GM13977 (cell line): Measurements from ENCODE around the gene WFIKKN1.

Experiments
- DNase-seq: peaks from one replicate; pipeline ENCODE4 v3.0.0; 2012; ENCODE audit warnings: low spot score
- in situ Hi-C: fragments of 300-500 bp; cut with MboI; formaldehyde crosslinking; loops from one replicate; pipeline ENCODE4 v1.12.0; 2022; ENCODE audit warnings: low sequenced_read_pairs, low pct_unique_long_range_greater_than_20kb, mixed read lengths, inconsistent platforms; ENCODE audit not compliant: unreplicated experiment
- TF ChIP-seq, protein P1 (sequence below): IDR thresholded peaks from 2 replicates; pipeline ENCODE4 v1.5.1; 2012; ENCODE audit warnings: mild to moderate bottlenecking, control low read depth; ENCODE audit not compliant: insufficient read depth; ENCODE audit errors: extremely low read depth, missing control alignments

Gene WFIKKN1

DNA sequence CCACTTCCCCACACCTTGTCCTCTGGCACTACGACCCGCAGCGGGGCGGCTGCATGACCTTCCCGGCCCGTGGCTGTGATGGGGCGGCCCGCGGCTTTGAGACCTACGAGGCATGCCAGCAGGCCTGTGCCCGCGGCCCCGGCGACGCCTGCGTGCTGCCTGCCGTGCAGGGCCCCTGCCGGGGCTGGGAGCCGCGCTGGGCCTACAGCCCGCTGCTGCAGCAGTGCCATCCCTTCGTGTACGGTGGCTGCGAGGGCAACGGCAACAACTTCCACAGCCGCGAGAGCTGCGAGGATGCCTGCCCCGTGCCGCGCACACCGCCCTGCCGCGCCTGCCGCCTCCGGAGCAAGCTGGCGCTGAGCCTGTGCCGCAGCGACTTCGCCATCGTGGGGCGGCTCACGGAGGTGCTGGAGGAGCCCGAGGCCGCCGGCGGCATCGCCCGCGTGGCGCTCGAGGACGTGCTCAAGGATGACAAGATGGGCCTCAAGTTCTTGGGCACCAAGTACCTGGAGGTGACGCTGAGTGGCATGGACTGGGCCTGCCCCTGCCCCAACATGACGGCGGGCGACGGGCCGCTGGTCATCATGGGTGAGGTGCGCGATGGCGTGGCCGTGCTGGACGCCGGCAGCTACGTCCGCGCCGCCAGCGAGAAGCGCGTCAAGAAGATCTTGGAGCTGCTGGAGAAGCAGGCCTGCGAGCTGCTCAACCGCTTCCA is 2.7 kb downstream of the WFIKKN1 start:
- TF ChIP-seq, protein P1, sequence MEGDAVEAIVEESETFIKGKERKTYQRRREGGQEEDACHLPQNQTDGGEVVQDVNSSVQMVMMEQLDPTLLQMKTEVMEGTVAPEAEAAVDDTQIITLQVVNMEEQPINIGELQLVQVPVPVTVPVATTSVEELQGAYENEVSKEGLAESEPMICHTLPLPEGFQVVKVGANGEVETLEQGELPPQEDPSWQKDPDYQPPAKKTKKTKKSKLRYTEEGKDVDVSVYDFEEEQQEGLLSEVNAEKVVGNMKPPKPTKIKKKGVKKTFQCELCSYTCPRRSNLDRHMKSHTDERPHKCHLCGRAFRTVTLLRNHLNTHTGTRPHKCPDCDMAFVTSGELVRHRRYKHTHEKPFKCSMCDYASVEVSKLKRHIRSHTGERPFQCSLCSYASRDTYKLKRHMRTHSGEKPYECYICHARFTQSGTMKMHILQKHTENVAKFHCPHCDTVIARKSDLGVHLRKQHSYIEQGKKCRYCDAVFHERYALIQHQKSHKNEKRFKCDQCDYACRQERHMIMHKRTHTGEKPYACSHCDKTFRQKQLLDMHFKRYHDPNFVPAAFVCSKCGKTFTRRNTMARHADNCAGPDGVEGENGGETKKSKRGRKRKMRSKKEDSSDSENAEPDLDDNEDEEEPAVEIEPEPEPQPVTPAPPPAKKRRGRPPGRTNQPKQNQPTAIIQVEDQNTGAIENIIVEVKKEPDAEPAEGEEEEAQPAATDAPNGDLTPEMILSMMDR: no peak
- DNase-seq: no peak
- in situ Hi-C loops: no loop called here

DNA sequence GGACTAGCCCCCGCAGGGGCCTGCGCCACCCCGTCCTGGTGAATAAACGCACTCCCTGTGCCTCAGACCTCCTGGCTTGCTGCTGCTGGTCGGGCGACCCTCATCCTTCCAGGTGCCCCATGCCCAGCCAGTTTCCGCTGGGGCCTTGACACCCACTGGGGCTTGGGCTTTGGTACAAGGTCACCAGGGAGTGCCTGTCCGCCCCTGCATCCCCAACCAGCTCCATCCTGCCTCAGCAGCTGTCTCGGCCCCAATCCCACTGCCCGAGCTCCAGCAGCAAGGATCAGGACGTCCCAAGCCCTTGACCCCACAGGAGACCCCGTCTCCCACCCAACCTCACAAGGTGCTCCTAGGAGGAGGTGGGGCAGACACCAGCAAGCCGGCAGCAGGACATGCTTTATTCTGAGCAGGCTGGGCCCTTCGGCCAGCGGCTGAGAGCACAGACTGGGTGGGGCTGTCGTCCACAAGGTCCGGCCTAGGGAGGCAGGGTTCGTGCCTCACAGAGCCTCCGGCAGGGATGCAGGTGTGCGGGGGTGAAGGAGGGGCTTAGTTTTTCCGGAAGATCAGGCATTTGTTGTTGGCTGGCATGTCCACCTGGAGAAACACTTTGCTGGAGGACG is 3.4 kb downstream of the WFIKKN1 start:
- in situ Hi-C loops: no loop called here
- TF ChIP-seq, protein P1: no peak
- no peak for DNase-seq

DNA sequence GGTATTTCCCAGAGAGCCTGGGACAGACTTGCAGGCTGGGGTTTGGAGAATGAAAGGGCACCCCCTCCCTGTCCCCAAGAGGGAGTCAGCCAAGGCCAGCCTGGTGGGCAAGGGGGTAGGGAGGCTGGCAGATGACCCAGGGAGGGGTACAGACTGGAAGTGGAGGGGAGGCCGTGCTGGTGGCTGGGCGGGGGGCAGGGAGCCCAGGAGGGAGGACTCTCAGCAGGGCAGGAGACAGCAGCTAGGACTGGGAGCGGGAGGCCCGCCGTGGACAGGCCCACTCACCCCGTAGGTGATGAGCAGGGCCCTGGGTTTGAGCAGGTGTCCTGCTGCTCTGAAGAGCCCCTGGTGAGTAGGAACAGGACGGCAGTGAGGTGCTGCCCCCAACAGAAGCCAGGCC is 4.2 kb downstream of the WFIKKN1 start:
- DNase-seq: no peak
- in situ Hi-C loops: no loop called here

DNA sequence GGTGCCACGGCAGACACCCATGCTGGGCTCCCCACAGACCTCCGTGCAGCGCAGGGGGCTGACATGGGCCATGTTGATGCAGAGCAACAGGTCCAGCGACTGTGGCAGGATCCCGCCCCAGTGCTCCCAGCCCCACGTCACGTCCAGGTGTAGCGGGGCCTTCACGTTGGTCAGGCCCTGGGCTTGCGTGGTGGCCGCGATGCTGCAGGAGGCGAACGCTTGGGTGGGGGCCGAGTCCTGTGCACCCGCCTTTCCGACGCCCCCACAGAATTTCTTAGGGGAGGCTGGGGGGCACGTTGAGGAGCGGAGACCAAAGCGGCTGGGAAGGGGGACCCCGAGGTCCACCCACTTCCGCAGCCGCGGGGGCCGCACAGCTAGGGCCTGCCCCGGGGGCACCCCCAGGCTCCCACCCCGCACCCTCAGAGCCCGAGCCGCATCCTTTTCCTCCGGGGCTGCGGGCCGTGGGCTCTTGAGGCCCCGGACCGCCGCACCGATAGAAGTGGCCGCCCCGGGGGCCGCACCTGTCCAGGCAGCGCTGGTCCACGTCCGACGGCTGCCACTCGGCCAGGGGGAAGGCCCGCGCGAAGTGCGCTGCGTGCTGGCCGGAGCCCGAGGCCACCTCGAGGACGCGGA is 4.9 kb downstream of the WFIKKN1 start:
- TF ChIP-seq, protein P1: no peak
- DNase-seq: no peak
- in situ Hi-C loops: no loop called here

More for the DNA sequence above, 4.2 kb downstream of the WFIKKN1 start:
- TF ChIP-seq, protein P1: no peak

DNA sequence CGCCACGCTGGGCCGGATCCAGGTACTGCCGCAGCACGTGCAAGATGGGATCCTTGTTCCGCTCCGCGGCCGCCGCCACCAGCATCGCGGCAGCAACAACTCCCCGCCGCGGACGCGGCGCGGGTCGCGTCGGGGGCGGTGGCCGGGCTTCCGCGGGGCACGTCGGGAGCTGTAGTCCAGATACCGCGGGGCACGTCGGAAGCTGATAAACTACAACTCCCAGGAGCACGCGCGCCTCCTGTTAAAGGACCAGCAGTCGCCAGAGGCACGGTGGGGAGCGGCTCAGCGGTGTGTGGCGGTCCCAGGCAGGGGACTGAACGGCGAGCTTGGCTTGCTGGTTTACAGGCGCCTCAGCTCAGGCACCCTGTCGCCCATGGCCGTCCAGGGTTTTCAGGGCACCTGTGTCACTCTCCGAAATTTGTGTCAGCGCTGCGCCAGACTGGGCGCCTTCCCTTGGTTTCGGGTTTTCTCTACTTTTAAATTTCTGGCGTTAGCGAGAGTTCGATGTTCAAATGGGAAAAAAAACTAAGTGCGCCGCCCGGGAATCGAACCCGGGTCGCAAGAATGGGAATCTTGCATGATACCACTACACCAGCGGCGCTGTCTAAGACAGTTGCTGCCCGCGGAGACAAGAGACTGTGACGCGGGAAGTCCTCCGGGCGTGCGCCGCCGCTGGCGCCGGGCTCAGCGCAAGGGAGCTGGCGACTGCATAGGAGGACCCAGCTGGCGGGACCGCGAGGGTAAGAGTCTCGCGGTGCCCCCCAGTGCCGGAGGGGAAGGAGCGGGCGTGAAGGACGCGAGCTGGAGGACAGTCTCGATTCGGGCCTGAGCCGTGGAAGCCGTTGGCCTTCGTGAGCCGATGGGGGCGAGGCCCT is 5.7 kb downstream of the WFIKKN1 start, which contains the start of gene METTL26:
TSS of gene METTL26 (minus strand) at position 100 of the 875 bp plus-strand sequence. CDS start at position 85, 15 bp downstream.
- in situ Hi-C loops: no loop called here
- TF ChIP-seq, protein P1: no peak
- DNase-seq: peak; percentile 99
